Measurements from ENCODE around the gene APBB1. TPM values are rescaled to one million over a fixed set of nuclear protein-coding genes. Genes with fewer than 3 reads are reported as not detected.

The APBB1 gene
- total RNA-seq, 1 experiment from 2014 or later, result 34.8 TPM

- Histone ChIP-seq H3K79me1 (ENCODE audit: insufficient read depth, low read depth, low read length, poor library complexity, severe bottlenecking) (no peaks in the 10 kb centered on the region), H3K27ac (ENCODE audit: insufficient read length, low read depth, low read length) (no peak overlapping the region), H3K9me3 (ENCODE audit: control insufficient read depth, low read depth, low read length) (no peaks in the 10 kb centered on the region), H4K91ac (ENCODE audit: insufficient read length, low read depth, low read length) (no peak overlapping the region), H3K14ac (ENCODE audit: insufficient read depth, low read length) (no peak overlapping the region), H3K23me2 (ENCODE audit: insufficient read length, low read depth, low read length, poor library complexity, severe bottlenecking) (no peaks in the 10 kb centered on the region), H2BK120ac (ENCODE audit: low read depth, low read length, poor library complexity, severe bottlenecking) (no peak overlapping the region), H4K5ac (ENCODE audit: insufficient read length, low read depth, low read length) (no peak overlapping the region), H4K20me1 (ENCODE audit: control insufficient read depth, insufficient read depth, insufficient read length) (no peaks in the 10 kb centered on the region), H3K4ac (ENCODE audit: low read depth, low read length) (no peak overlapping the region), H3K9ac (ENCODE audit: extremely low read depth, insufficient read length, low read length) (no peak overlapping the region), H4K8ac (replicated peaks; ENCODE audit: insufficient read length, low read depth, low read length) (no peak overlapping the region), H3K23ac (ENCODE audit: insufficient read length, low read depth, low read length) (no peak overlapping the region), H2BK5ac (ENCODE audit: insufficient read length, low read length) (no peak overlapping the region), H3K56ac (ENCODE audit: insufficient read length, low read depth, low read length) (no peak overlapping the region), H3K4me2 (ENCODE audit: insufficient read depth, insufficient read length, low read length) (no peak overlapping the region), H3K4me1 (ENCODE audit: insufficient read depth, low read length) (no peaks in the 10 kb centered on the region), H3K27me3 (ENCODE audit: insufficient read depth, low read length) (no peaks in the 10 kb centered on the region), H2BK12ac (ENCODE audit: insufficient read length, low read depth, low read length) (no peak overlapping the region), H2AFZ (ENCODE audit: low read length) (no peak overlapping the region), H2BK15ac (ENCODE audit: low read depth, low read length) (no peak overlapping the region), H2BK20ac (ENCODE audit: low read depth, low read length, poor library complexity, severe bottlenecking) (no peak overlapping the region), H3K18ac (ENCODE audit: insufficient read length, low read depth, low read length) (no peak overlapping the region), H3T11ph (ENCODE audit: low read length) (no peak overlapping the region), H3K79me2 (ENCODE audit: insufficient read depth, low read length) (no peaks in the 10 kb centered on the region), H2AK5ac (ENCODE audit: insufficient read length, low read length) (no peak overlapping the region)
- Mint-ChIP-seq H3K4me3 (no peak overlapping the region), H3K27me3 (ENCODE audit: low read depth) (no peaks in the 10 kb centered on the region; the same call in 1 of the 2 replicates), H3K36me3 (ENCODE audit: insufficient read depth in 1 of 3, low read depth in 3 of 3) (no peaks in the 10 kb centered on the region), H3K9me3 (no peaks in the 10 kb centered on the region), H3K27ac (no peak overlapping the region), H3K4me1 (peaks cover 24% of the 10 kb centered on the region in 2 experiments)
- no peak for DNase-seq
- no CpG with 5 or more reads among the region's 4 CpGs for WGBS (ENCODE audit: extremely low coverage, insufficient read length, low lambda C conversion rate)
- TF ChIP-seq CTCF (conservative IDR thresholded peaks at IDR 0.05), result no peak
These were observed 40.8 kb downstream of the APBB1 start for GRCh38 chr11:6377902-6378639.

Data from H9 (cell line).